Esophagus squamous epithelium (tissue), 5 donors: Measurements from ENCODE around the gene SLC12A2. TPM values are rescaled to one million over a fixed set of nuclear protein-coding genes. Genes with fewer than 3 reads are reported as not detected.

ENCODE experiments used
- DNase-seq: peaks from one replicate; lab custom pipeline; 2025; lab: John Stamatoyannopoulos, UW
- H3K27ac ChIP-seq, 4 donors: fragments of 200-600 bp; sonication (generic); one replicate each; pipeline ENCODE4 v1.5.1; 2016 to 2019; ENCODE audit warnings: mild to moderate bottlenecking in 1 of 4
- H3K27me3 ChIP-seq, 4 donors: fragments of 200-600 bp; sonication (generic); 1 replicate in 3 of 4; 2 replicates in 1 of 4; pipeline versions ENCODE4 v1.5.1 to v1.6.0; 2017 to 2021; ENCODE audit warnings: antibody characterized with exemption in 1 of 4
- H3K36me3 ChIP-seq, 3 donors: fragments of 200-600 bp; sonication (generic); one replicate each; pipeline ENCODE4 v1.5.1; 2016 to 2019
- H3K4me1 ChIP-seq, 3 donors: fragments of 200-600 bp; sonication (generic); one replicate each; pipeline ENCODE4 v1.5.1; 2017 to 2019
- H3K4me3 ChIP-seq, 4 donors: fragments of 200-600 bp; sonication (generic); 1 replicate in 3 of 4; 2 replicates in 1 of 4; pipeline ENCODE4 v1.5.1; 2016 to 2019; ENCODE audit warnings: mild to moderate bottlenecking in 2 of 4, moderate library complexity in 1 of 4
- H3K9me3 ChIP-seq, 3 donors: fragments of 200-600 bp; sonication (generic); one replicate each; pipeline ENCODE4 v1.5.1; 2016 to 2019
- CTCF ChIP-seq, 6 experiments: fragments of 450-650 bp in 4 of 6; fragments of 200-600 bp in 2 of 6; sonication (generic) in 2 of 6; IDR thresholded peaks; one replicate each; pipeline ENCODE4 v1.5.1; 2016 to 2019; ENCODE audit warnings: antibody characterized with exemption in 6 of 6, mild to moderate bottlenecking in 4 of 6, moderate library complexity in 4 of 6
- POLR2A ChIP-seq, 4 donors: fragments of 450-650 bp; IDR thresholded peaks; one replicate each; pipeline ENCODE4 v1.6.1; 2017; ENCODE audit warnings: antibody characterized with exemption in 4 of 4, mild to moderate bottlenecking in 4 of 4, moderate library complexity in 3 of 4
- WGBS, 2 donors: methylation state at CpG; one replicate each; pipeline ENCODE4 v1.1.5; 2018; 5-methylcytosine and 5-hydroxymethylcytosine counted together
- intact Hi-C: fragments of 100-400 bp; cut with DNase I; formaldehyde crosslinking; loops from one replicate; pipeline ENCODE4 v1.15.0; 2022
- total RNA-seq, 4 donors: library from RNA; depleted of rRNA; stranded (reverse); fragments of >200 nt; gene quantifications; one replicate each; pipeline ENCODE4 v1.1.0, GENCODE V29; 2016
- donor health status: DM: yes; HTN: yes; CAD: no.

Gene SLC12A2
- total RNA-seq, 4 donors from 2014 or later, result 8.9 to 20.1 (median 20.0) TPM

- Histone ChIP-seq H3K27me3 (no peaks in the 10 kb centered on the region), H3K9me3 (no peaks in the 10 kb centered on the region), H3K36me3 (peaks cover 0 to 5% (median 0%) of the 10 kb centered on the region in 3 donors), H3K4me1 (peaks cover 0 to 9% (median 0%) of the 10 kb centered on the region in 3 donors), H3K27ac (no peak overlapping the region), H3K4me3 (no peak overlapping the region)
- TF ChIP-seq POLR2A (IDR thresholded peaks at IDR 0.05) (no peak), CTCF (IDR thresholded peaks at IDR 0.05) (no peak)
- no peak for DNase-seq
- intact Hi-C loops, result no loop called here
These were observed 30.8 kb upstream of the SLC12A2 start for GRCh38 chr5:128052780-128053179.

GRCh38 chr5:128053291-128053954 lies 30.1 kb upstream of the SLC12A2 start:
- Histone ChIP-seq H3K27ac (no peak overlapping the region), H3K9me3 (no peaks in the 10 kb centered on the region)
- intact Hi-C loops, result no loop called here

GRCh38 chr5:128060644-128061385 lies 22.8 kb upstream of the SLC12A2 start:
- no peak overlapping the region for H3K4me3 ChIP-seq
- intact Hi-C loops, result no loop called here
- TF ChIP-seq CTCF (IDR thresholded peaks at IDR 0.05), result no peak
- no peak for TF ChIP-seq POLR2A (IDR thresholded peaks at IDR 0.05)
- WGBS, 2 donors, result 96 to 100% methylated on average over 1 of the region's 1 CpG
- no peak for DNase-seq
- H3K27me3 ChIP-seq, result no peaks in the 10 kb centered on the region
- H3K4me1 ChIP-seq, result peaks cover 0 to 9% (median 3%) of the 10 kb centered on the region in 3 donors
- no peaks in the 10 kb centered on the region for H3K36me3 ChIP-seq
- no peaks in the 10 kb centered on the region for H3K9me3 ChIP-seq
- no peak overlapping the region for H3K27ac ChIP-seq

More at GRCh38 chr5:128053291-128053954, 30.1 kb upstream of the SLC12A2 start:
- 77 to 90% methylated on average over 3 of the region's 3 CpGs for WGBS, 2 donors
- TF ChIP-seq CTCF (IDR thresholded peaks at IDR 0.05) (no peak), POLR2A (IDR thresholded peaks at IDR 0.05) (no peak)
- H3K4me1 ChIP-seq, result peaks cover 0 to 9% (median 0%) of the 10 kb centered on the region in 3 donors
- no peaks in the 10 kb centered on the region for H3K27me3 ChIP-seq
- H3K36me3 ChIP-seq, result peaks cover 0 to 5% (median 0%) of the 10 kb centered on the region in 3 donors
- DNase-seq, result no peak
- no peak overlapping the region for H3K4me3 ChIP-seq

- 25 to 50% methylated on average over 4 of the region's 4 CpGs for WGBS, 2 donors
- no peak overlapping the region for H3K4me3 ChIP-seq
- TF ChIP-seq POLR2A (IDR thresholded peaks at IDR 0.05) (no peak), CTCF (IDR thresholded peaks at IDR 0.05) (no peak)
- DNase-seq, result no peak
- H3K4me1 ChIP-seq, result peaks cover 0 to 9% (median 3%) of the 10 kb centered on the region in 3 donors
- no peaks in the 10 kb centered on the region for H3K27me3 ChIP-seq
- intact Hi-C loops, result no loop called here
- no peaks in the 10 kb centered on the region for H3K36me3 ChIP-seq
- H3K9me3 ChIP-seq, result no peaks in the 10 kb centered on the region
- peak overlapping the region in 2 of 4 donors; percentile 14 to 22 for H3K27ac ChIP-seq
These were observed 21.3 kb upstream of the SLC12A2 start for GRCh38 chr5:128062172-128062746.

GRCh38 chr5:128074171-128074570 lies 9.4 kb upstream of the SLC12A2 start:
- H3K4me3 ChIP-seq, result no peak overlapping the region

More at GRCh38 chr5:128074171-128074570, 9.4 kb upstream of the SLC12A2 start:
- peaks cover 0 to 13% (median 0%) of the 10 kb centered on the region in 3 donors for H3K36me3 ChIP-seq
- intact Hi-C loops, result no loop called here
- no peak overlapping the region for H3K27ac ChIP-seq
- no peaks in the 10 kb centered on the region for H3K27me3 ChIP-seq
- H3K9me3 ChIP-seq, result no peaks in the 10 kb centered on the region
- TF ChIP-seq POLR2A (IDR thresholded peaks at IDR 0.05), result no peak
- TF ChIP-seq CTCF (IDR thresholded peaks at IDR 0.05), result no peak
- peaks cover 0 to 9% (median 0%) of the 10 kb centered on the region in 3 donors for H3K4me1 ChIP-seq
- no peak for DNase-seq
